ENCODE results near the gene TTBK1.

TTBK1 gene

GRCh38 chr6:43242908-43243663 lies at the start of gene TTBK1:
TSS of gene TTBK1 (plus strand) at chr6:43243481. CDS start at chr6:43246661, 3,180 bp downstream.
- no peak for DNase-seq

DNA sequence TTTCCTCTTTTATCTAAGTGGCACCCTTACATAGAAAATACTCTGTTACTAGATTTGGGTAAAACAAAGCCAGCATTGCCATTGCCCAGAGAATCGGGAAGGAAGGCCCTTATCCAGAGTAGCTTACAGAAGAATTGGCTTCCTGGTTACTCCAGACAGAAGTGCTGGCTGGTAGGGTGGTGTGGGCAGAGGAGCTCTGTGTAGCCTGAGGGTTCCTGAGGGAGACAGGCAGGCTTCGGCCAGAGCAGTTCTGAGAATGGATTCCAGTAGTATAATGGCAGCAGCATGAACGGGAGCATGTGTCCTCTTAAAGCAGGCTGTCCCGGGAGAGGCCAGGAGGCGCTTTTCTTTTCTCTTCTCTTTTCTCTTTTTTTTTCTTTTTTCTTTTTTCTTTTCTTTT lies 49.4 kb upstream of the TTBK1 start:
- DNase-seq, result no peak

- DNase-seq, result no peak
Measured at GRCh38 chr6:43196337-43196736, 46.9 kb upstream of the TTBK1 start.

DNA sequence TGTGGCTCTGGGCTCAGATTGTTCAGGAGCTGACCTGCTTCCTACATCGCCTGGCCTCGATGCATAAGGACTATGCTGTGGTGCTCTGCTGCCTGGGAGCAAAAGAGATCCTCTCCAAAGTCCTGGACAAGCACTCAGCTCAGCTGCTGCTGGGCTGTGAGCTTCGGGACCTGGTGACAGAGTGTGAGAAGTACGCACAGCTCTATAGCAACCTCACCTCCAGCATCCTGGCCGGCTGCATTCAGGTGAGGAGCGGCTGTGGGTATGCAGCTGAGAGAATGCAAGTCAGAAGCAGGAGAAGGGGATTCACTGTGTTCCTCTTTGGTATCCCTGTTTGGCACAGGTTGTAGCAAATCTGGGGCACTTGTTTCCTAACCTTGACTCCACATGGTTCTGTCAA lies 43.4 kb upstream of the TTBK1 start:
- no peak for DNase-seq

GRCh38 chr6:43200541-43200940 lies 42.7 kb upstream of the TTBK1 start:
- DNase-seq, result no peak

DNA sequence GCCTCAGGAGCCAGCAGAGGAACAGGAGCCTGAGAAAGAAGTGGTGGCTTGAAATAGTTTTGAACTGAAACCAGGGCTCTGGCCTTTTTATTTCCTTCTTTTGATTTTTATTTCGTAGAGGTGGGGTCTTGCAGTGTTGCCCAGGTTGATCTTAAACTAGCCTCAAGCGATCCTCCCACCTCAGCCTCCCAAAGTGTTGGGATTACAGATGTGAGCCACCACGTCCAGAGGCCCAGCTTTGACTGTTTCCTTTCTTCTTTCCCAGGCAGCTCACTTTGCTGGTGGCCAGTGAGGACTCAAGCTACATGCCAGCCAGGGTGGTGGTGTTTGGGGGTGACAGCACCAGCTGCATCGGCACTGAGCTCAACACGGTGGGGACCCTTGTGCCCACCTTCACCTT lies 40.8 kb upstream of the TTBK1 start:
- no peak for DNase-seq

DNA sequence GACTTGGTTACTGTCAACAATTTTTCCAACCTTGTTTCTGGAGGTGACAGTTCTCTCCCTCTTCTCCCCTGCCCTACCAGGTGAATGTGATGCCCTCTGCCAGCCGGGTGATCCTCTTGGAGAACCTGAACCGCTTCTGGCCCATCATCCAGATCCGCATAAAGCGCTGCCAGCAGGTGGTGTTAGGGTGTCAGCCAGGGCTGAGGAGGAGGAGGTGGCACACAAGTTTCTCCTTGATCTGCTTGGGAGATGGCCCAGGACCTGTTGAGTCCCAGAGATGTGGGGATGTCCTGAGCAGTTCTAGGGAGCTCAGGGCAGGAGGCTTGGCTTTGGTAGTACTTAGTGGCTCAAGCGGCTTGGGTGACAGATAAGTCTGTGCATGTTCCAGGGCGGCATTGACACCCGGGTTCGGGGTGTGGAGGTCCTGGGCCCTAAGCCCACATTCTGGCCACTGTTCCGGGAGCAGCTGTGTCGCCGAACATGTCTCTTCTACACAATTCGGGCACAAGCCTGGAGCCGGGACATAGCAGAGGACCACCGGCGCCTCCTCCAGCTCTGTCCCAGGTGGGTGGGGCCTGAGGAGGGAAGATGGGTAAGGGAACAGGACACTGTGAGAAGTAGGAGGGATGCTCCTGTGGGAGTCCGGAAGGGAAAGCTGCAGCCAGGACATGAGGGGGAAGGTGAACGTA lies 40.1 kb upstream of the TTBK1 start:
- DNase-seq, result no peak

DNA sequence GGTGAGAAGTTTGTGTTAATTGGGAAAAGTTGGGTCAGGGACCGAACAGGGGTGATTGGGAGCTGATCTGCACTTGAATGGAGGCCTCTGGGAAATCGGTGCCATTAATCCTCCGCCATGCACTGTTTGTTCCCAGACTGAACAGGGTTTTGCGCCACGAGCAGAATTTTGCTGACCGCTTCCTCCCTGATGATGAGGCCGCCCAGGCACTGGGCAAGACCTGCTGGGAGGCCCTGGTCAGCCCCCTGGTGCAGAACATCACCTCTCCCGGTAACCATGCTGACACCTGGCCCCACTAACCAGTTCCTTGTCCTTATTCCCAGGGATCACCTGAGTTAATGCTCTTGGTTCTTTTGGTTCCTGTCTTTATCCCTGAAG lies 39.6 kb upstream of the TTBK1 start:
- no peak for DNase-seq

- DNase-seq, result no peak
Measured at GRCh38 chr6:43204271-43205105, 38.8 kb upstream of the TTBK1 start.

- no peak for DNase-seq
Measured at GRCh38 chr6:43205849-43206248, 37.4 kb upstream of the TTBK1 start.

GRCh38 chr6:43207286-43207685 lies 36.0 kb upstream of the TTBK1 start:
- no peak for DNase-seq

- DNase-seq, result no peak
Measured at GRCh38 chr6:43211955-43212354, 31.3 kb upstream of the TTBK1 start.

GRCh38 chr6:43213431-43213830 lies 29.9 kb upstream of the TTBK1 start:
- no peak for DNase-seq

- no peak for DNase-seq
Measured at GRCh38 chr6:43215066-43215465, 28.2 kb upstream of the TTBK1 start.

DNA sequence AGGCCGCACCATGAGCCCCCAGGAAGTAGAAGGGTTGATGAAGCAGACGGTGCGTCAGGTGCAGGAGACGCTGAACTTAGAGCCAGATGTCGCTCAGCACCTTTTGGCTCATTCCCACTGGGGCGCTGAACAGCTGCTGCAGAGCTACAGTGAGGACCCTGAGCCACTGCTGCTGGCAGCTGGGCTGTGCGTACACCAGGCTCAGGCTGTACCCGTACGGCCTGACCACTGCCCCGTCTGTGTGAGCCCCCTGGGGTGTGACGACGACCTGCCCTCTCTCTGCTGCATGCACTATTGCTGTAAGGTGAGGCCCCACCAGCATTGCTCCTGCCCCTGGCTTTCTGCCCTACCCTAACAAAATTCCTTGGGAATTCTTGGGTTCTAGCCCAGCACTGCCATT lies 27.1 kb upstream of the TTBK1 start:
- no peak for DNase-seq

DNA sequence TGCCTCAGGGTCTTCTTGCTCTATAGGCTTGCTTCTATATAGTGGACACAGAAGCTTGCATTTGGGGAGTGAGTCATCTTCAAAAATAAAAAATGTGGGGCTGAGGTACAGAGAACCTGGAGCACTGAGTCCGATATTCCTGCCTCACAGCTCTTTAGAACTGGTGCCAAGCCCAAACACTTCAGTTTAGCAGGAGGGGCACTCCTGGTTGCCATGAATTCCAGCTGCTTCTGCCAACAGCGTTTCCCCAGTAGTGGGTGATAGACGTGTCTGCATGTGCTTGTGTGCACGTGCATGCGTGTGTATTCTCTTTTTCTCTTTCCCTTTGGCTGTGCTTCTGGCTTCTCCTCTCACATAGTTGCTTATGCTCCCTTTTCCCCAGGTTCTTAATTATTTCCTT lies 25.9 kb upstream of the TTBK1 start:
- DNase-seq, result no peak

GRCh38 chr6:43219119-43219518 lies 24.2 kb upstream of the TTBK1 start:
- DNase-seq, result no peak

GRCh38 chr6:43219814-43220213 lies 23.5 kb upstream of the TTBK1 start:
- DNase-seq, result no peak

DNA sequence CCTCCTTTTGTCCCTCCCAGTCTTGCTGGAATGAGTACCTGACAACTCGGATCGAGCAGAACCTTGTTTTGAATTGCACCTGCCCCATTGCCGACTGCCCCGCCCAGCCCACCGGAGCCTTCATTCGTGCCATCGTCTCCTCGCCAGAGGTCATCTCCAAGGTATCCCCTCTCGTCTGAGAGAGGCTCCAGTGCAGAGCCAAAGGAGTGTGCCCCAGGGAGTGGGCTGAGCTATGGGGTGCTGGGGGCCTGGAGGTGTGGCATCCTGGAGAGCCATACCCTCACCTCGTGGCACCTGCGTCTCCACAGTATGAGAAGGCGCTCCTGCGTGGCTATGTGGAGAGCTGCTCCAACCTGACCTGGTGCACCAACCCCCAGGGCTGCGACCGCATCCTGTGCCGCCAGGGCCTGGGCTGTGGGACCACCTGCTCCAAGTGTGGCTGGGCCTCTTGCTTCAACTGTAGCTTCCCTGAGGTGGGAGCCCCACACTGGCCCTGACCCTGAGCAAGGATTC lies 22.8 kb upstream of the TTBK1 start:
- no peak for DNase-seq

- DNase-seq, result no peak
Measured at GRCh38 chr6:43221046-43221972, 22.0 kb upstream of the TTBK1 start.

GRCh38 chr6:43222418-43223059 lies 20.7 kb upstream of the TTBK1 start:
- no peak for DNase-seq

GRCh38 chr6:43223175-43223574 lies 20.1 kb upstream of the TTBK1 start:
- no peak for DNase-seq
